K562 (cell line): ENCODE data around the gene GIMAP1. TPM values are rescaled to one million over a fixed set of nuclear protein-coding genes. Genes with fewer than 3 reads are reported as not detected.

ENCODE experiments used
- EP400 ChIP-seq: fragments of 450-650 bp; IDR thresholded peaks from 2 replicates; pipeline ENCODE4 v1.6.1; 2017; ENCODE audit warnings: antibody characterized with exemption, mild to moderate bottlenecking, moderate library complexity
- ESRRA ChIP-seq: fragments of 450-650 bp; IDR thresholded peaks from 2 replicates; pipeline ENCODE4 v1.6.1; 2014; ENCODE audit warnings: low read depth, mild to moderate bottlenecking, moderate library complexity, borderline replicate concordance
- GABPB2 ChIP-seq: fragments of 250-450 bp; sonication (Bioruptor Pico); conservative IDR thresholded peaks from 2 replicates; pipeline ENCODE4 v1.5.1; 2021; ENCODE audit warnings: mild to moderate bottlenecking
- HDAC2 ChIP-seq: fragments of 450-650 bp; IDR thresholded peaks from 2 replicates; pipeline ENCODE4 v1.6.1; 2016; ENCODE audit warnings: mild to moderate bottlenecking
- HMG20A ChIP-seq: fragments of 450-650 bp; formaldehyde crosslinking; conservative IDR thresholded peaks from 2 replicates; pipeline ENCODE4 v1.4.0; 2020; ENCODE audit warnings: mild to moderate bottlenecking, mixed read lengths
- MTA2 ChIP-seq: fragments of 450-650 bp; IDR thresholded peaks from 2 replicates; pipeline ENCODE4 v1.6.1; 2016; ENCODE audit warnings: low read depth
- MTA3 ChIP-seq: fragments of 450-650 bp; formaldehyde crosslinking; IDR thresholded peaks from 2 replicates; pipeline ENCODE4 v1.6.1; 2017; ENCODE audit warnings: mild to moderate bottlenecking, borderline replicate concordance
- OTX1 ChIP-seq: fragments of 450-650 bp; formaldehyde crosslinking; IDR thresholded peaks from 2 replicates; pipeline ENCODE4 v1.4.0; 2022; ENCODE audit warnings: mild to moderate bottlenecking
- PHB2 ChIP-seq: fragments of 450-650 bp; IDR thresholded peaks from 2 replicates; pipeline ENCODE4 v1.6.1; 2017; ENCODE audit warnings: low read depth
- POLR2A ChIP-seq: fragments of 450-650 bp; conservative IDR thresholded peaks from 2 replicates; pipeline ENCODE4 v1.6.1; 2016
- POLR2AphosphoS2 ChIP-seq: IDR thresholded peaks from 2 replicates; pipeline ENCODE4 v1.6.1; 2012; ENCODE audit warnings: low read length, improper control_type of control experiment
- ZNF766 ChIP-seq: fragments of 200-800 bp; sonication (Bioruptor generic); conservative IDR thresholded peaks from 2 replicates; pipeline ENCODE4 v1.6.1; 2016; ENCODE audit warnings: missing genetic modification characterization, missing compliant biosample characterization
- polyA plus RNA-seq, 8 experiments: library from polyadenylated mRNA; depleted of rRNA in 4 of 8; stranded (reverse) in 5 of 8; unstranded in 3 of 8; fragments of >200 nt; fragmentation: Nextera tagmentation in 2 of 8; fragmentation: Illumina TruSeq in 1 of 8; extraction: Ambion mirVana in 2 of 8; extraction: Trizol in 1 of 8; gene quantifications; 2 replicates each; pipeline versions ENCODE4 v1.2.1 to v1.2.3, GENCODE V29; 2011 to 2014; ENCODE audit warnings: inconsistent platforms in 1 of 8, missing spikeins in 1 of 8
- total RNA-seq, 7 experiments: library from RNA; depleted of rRNA in 6 of 7; stranded (reverse); fragments of >200 nt in 6 of 7; fragmentation: Illumina TruSeq in 2 of 7; extraction: Trizol in 2 of 7; gene quantifications; 2 replicates each; pipeline versions ENCODE4 v1.2.1 to v1.2.3, GENCODE V29; 2011 to 2021; ENCODE audit warnings: low replicate concordance in 1 of 7
- TF ChIP-seq, protein P1 (sequence below): sonication (generic); formaldehyde crosslinking; IDR thresholded peaks from 2 replicates; pipeline ENCODE4 v1.5.0; 2020; ENCODE audit warnings: missing genetic modification reagents
- TF ChIP-seq, protein P2 (sequence below), 2 experiments: fragments of 450-650 bp; conservative IDR thresholded peaks; 2 replicates each; pipeline ENCODE4 v1.6.1; 2017; ENCODE audit warnings: mild to moderate bottlenecking in 2 of 2, moderate library complexity in 2 of 2
- TF ChIP-seq, protein P3 (sequence below), 2 experiments: IDR thresholded peaks; 2 replicates each; pipeline ENCODE4 v1.6.1; 2012; ENCODE audit warnings: improper control_type of control experiment in 2 of 2, low read depth in 2 of 2, low read length in 2 of 2, borderline replicate concordance in 1 of 2
- TF ChIP-seq, protein P4 (sequence below): IDR thresholded peaks from 3 replicates; pipeline ENCODE4 v1.6.1; 2011; ENCODE audit warnings: borderline replicate concordance, mild to moderate bottlenecking; ENCODE audit not compliant: insufficient read length, insufficient read depth
- TF ChIP-seq, protein P5 (sequence below): sonication (generic); formaldehyde crosslinking; IDR thresholded peaks from 2 replicates; pipeline ENCODE4 v1.8.1; 2023; ENCODE audit warnings: mild to moderate bottlenecking, missing genetic modification reagents
- TF ChIP-seq, protein P6 (sequence below), 2 experiments: fragments of 450-650 bp; IDR thresholded peaks; 2 replicates each; pipeline ENCODE4 v1.6.1; 2016

GIMAP1 gene
- total and polyA plus RNA-seq, 9 of the 15 experiments (the other 6 are each of a cell fraction or from before 2014, with no cell fraction given) = 0.04 to 0.13 TPM; not detected in 7

DNA sequence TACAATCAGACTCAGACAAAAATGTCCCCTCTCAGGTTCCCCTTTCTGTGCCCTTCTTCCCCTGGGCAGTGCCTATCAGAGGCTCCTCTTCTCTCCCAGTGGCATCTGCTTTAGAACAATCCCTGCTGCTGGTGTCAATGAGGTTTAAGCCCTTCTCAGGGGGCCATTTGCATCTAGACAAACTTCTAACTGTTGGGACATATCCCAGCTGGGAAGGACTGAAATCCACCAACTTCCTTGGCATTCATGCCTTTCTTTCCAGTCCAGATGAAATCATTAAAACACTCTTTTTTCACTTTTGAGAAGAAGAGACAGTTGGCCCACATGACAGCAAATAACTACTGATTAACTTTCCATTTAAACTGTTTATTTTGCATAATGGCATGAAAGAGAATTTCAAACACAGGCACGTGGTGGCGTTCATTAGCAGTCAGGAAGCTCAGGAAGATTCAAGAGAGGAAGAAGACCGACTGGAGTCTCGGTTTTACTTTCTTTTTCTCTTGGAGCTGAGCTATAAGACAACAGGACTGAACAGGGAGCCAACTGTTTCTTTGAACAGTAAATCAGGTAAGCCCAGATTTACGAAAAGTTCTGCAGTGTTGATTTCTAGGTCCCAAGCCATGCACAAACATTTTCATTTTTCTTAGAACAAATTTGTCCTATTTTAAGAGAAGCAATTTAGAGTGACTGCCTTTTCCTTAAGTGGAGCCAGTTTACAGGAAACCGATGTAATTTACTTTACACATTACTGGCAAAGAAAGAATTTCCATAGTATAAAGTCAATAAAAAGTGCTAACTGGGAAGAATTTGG is 31.0 kb upstream of the GIMAP1 start, which contains the start of gene GIMAP2 (continued):
- TF ChIP-seq MTA3 (no peak), POLR2AphosphoS2 (no peak), POLR2A (no peak), GABPB2 (no peak), ZNF766 (CRISPR knock-in tag) (0 out of 2 replicates have a peak, but pooled peaks have one; percentile 33), HMG20A (CRISPR knock-in tag) (no peak), HDAC2 (no peak), EP400 (no peak), ESRRA (no peak), PHB2 (no peak), OTX1 (no peak), MTA2 (no peak)
- TF ChIP-seq, protein P1, sequence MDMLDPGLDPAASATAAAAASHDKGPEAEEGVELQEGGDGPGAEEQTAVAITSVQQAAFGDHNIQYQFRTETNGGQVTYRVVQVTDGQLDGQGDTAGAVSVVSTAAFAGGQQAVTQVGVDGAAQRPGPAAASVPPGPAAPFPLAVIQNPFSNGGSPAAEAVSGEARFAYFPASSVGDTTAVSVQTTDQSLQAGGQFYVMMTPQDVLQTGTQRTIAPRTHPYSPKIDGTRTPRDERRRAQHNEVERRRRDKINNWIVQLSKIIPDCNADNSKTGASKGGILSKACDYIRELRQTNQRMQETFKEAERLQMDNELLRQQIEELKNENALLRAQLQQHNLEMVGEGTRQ (CRISPR knock-in tag) = 0 out of 2 replicates have a peak, but pooled peaks have one; percentile 29
- TF ChIP-seq, protein P2, sequence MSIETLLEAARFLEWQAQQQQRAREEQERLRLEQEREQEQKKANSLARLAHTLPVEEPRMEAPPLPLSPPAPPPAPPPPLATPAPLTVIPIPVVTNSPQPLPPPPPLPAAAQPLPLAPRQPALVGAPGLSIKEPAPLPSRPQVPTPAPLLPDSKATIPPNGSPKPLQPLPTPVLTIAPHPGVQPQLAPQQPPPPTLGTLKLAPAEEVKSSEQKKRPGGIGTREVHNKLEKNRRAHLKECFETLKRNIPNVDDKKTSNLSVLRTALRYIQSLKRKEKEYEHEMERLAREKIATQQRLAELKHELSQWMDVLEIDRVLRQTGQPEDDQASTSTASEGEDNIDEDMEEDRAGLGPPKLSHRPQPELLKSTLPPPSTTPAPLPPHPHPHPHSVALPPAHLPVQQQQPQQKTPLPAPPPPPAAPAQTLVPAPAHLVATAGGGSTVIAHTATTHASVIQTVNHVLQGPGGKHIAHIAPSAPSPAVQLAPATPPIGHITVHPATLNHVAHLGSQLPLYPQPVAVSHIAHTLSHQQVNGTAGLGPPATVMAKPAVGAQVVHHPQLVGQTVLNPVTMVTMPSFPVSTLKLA (conservative IDR thresholded peaks at IDR 0.05) = peak in 1 of 2 experiments; percentile 41; a peak in 2 of 4 replicates
- TF ChIP-seq, protein P3, sequence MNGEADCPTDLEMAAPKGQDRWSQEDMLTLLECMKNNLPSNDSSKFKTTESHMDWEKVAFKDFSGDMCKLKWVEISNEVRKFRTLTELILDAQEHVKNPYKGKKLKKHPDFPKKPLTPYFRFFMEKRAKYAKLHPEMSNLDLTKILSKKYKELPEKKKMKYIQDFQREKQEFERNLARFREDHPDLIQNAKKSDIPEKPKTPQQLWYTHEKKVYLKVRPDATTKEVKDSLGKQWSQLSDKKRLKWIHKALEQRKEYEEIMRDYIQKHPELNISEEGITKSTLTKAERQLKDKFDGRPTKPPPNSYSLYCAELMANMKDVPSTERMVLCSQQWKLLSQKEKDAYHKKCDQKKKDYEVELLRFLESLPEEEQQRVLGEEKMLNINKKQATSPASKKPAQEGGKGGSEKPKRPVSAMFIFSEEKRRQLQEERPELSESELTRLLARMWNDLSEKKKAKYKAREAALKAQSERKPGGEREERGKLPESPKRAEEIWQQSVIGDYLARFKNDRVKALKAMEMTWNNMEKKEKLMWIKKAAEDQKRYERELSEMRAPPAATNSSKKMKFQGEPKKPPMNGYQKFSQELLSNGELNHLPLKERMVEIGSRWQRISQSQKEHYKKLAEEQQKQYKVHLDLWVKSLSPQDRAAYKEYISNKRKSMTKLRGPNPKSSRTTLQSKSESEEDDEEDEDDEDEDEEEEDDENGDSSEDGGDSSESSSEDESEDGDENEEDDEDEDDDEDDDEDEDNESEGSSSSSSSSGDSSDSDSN (IDR thresholded peaks at IDR 0.05; ENCODE audit: borderline replicate concordance in 1 of 2, low read depth in 2 of 2, low read length in 2 of 2) = 0 out of 4 replicates have a peak, but pooled peaks of 1 of the 2 experiments have one; percentile 44
- TF ChIP-seq, protein P4, sequence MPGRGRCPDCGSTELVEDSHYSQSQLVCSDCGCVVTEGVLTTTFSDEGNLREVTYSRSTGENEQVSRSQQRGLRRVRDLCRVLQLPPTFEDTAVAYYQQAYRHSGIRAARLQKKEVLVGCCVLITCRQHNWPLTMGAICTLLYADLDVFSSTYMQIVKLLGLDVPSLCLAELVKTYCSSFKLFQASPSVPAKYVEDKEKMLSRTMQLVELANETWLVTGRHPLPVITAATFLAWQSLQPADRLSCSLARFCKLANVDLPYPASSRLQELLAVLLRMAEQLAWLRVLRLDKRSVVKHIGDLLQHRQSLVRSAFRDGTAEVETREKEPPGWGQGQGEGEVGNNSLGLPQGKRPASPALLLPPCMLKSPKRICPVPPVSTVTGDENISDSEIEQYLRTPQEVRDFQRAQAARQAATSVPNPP = no peak
- TF ChIP-seq, protein P5, sequence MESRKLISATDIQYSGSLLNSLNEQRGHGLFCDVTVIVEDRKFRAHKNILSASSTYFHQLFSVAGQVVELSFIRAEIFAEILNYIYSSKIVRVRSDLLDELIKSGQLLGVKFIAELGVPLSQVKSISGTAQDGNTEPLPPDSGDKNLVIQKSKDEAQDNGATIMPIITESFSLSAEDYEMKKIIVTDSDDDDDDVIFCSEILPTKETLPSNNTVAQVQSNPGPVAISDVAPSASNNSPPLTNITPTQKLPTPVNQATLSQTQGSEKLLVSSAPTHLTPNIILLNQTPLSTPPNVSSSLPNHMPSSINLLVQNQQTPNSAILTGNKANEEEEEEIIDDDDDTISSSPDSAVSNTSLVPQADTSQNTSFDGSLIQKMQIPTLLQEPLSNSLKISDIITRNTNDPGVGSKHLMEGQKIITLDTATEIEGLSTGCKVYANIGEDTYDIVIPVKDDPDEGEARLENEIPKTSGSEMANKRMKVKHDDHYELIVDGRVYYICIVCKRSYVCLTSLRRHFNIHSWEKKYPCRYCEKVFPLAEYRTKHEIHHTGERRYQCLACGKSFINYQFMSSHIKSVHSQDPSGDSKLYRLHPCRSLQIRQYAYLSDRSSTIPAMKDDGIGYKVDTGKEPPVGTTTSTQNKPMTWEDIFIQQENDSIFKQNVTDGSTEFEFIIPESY = no peak
- TF ChIP-seq, protein P6, sequence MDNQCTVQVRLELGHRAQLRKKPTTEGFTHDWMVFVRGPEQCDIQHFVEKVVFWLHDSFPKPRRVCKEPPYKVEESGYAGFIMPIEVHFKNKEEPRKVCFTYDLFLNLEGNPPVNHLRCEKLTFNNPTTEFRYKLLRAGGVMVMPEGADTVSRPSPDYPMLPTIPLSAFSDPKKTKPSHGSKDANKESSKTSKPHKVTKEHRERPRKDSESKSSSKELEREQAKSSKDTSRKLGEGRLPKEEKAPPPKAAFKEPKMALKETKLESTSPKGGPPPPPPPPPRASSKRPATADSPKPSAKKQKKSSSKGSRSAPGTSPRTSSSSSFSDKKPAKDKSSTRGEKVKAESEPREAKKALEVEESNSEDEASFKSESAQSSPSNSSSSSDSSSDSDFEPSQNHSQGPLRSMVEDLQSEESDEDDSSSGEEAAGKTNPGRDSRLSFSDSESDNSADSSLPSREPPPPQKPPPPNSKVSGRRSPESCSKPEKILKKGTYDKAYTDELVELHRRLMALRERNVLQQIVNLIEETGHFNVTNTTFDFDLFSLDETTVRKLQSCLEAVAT (IDR thresholded peaks at IDR 0.05) = no peak
